ENCODE data around the gene AATK. TPM values are rescaled to one million over a fixed set of nuclear protein-coding genes. Genes with fewer than 3 reads are reported as not detected.

The AATK gene
- total and polyA plus RNA-seq, 2 donors (not counting 3 experiments of a cell fraction or from before 2014, with no cell fraction given): 0.69 to 1.00 TPM

GRCh38 chr17:81161972-81162371 lies 4.0 kb downstream of the AATK start:
- dilution Hi-C loops (cut with MboI; ENCODE audit: extremely low pct_ligation_motif_present, low sequenced_read_pairs) (no loop called here), intact Hi-C loops (cut with micrococcal nuclease) (no loop called here)
- Histone ChIP-seq H3K9me1 (replicated peaks; ENCODE audit: control insufficient read depth, extremely low read depth, insufficient read depth, low read length) (no peaks in the 10 kb centered on the region), H3K4me2 (ENCODE audit: insufficient read depth, low read length) (no peak overlapping the region), H3K27ac (ENCODE audit: insufficient read depth, low read depth, low read length) (no peak overlapping the region), H3K36me3 (ENCODE audit: control insufficient read depth in 2 of 2, extremely low read depth in 1 of 2, insufficient read depth in 2 of 2, low read length in 2 of 2) (no peaks in the 10 kb centered on the region), H4K20me1 (replicated peaks; ENCODE audit: control insufficient read depth, extremely low read depth, insufficient read depth, low read length) (no peaks in the 10 kb centered on the region), H3K9me3 (replicated peaks; ENCODE audit: control insufficient read depth, insufficient read depth, low read length) (no peaks in the 10 kb centered on the region), H3K27me3 (ENCODE audit: control insufficient read depth in 2 of 2, insufficient read depth in 2 of 2, low read length in 2 of 2) (peaks cover 4 to 6% of the 10 kb centered on the region in 2 experiments), H3K4me3 (replicated peaks in 1 of 3; ENCODE audit: insufficient read depth in 1 of 3, low read depth in 1 of 3, low read length in 3 of 3) (no peak overlapping the region), H3K9ac (replicated peaks; ENCODE audit: extremely low read depth, insufficient read depth, low read length) (no peak overlapping the region), H2AFZ (ENCODE audit: low read depth, low read length) (no peak overlapping the region), H3K79me2 (ENCODE audit: control insufficient read depth, insufficient read depth, low read length) (no peaks in the 10 kb centered on the region), H3K4me1 (ENCODE audit: control insufficient read depth, extremely low read depth, insufficient read depth, low read length) (peaks cover 4% of the 10 kb centered on the region)
- FAIRE-seq (no peak), DNase-seq (ENCODE audit: low read depth, low spot score) (no peak)
- TF ChIP-seq JUN (IDR thresholded peaks at IDR 0.05; ENCODE audit: borderline replicate concordance, insufficient read depth, insufficient read length, low read depth) (no peak), EZH2 (IDR thresholded peaks at IDR 0.05; ENCODE audit: borderline replicate concordance, low read depth, low read length, severe bottlenecking) (no peak), MAX (IDR thresholded peaks at IDR 0.05; ENCODE audit: insufficient read depth, insufficient read length) (no peak), GATA2 (IDR thresholded peaks at IDR 0.05; ENCODE audit: insufficient read depth, insufficient read length, low read depth, low read length) (no peak), MYC (IDR thresholded peaks at IDR 0.05; ENCODE audit: low read depth, low read length) (no peak), FOS (IDR thresholded peaks at IDR 0.05; ENCODE audit: borderline replicate concordance, insufficient read depth, low read length) (no peak), CTCF (IDR thresholded peaks at IDR 0.05; ENCODE audit: extremely low read depth in 1 of 2, insufficient read depth in 1 of 2, low read depth in 1 of 2, low read length in 2 of 2) (no peak), POLR2AphosphoS5 (IDR thresholded peaks at IDR 0.05; ENCODE audit: insufficient read depth, low read depth, low read length) (no peak), POLR2A (IDR thresholded peaks at IDR 0.05; ENCODE audit: low read depth, low read length) (no peak)
- ChIA-PET CTCF (no interaction called here), POLR2A (no interaction called here)
- BruUV-seq (replicated peaks): no TSS peak

All from endothelial cell of umbilical vein (primary cell).